CD4-positive, alpha-beta T cell treated with Interleukin-2 at 100 ng/mL for 4 hours (primary cell): ENCODE measurements around the gene INPP5F.
"Not testable (repeated sequence)": the region's sequence is repeated elsewhere in the genome, so short reads cannot be mapped to it uniquely, and the experiment has no call there.

Experiments
- DNase-seq: peaks from one replicate; pipeline ENCODE4 v3.0.0-alpha.2; 2020; ENCODE audit warnings: low spot score

INPP5F gene

GRCh38 chr10:119705434-119705831 lies 20.4 kb upstream of the INPP5F start:
- DNase-seq: no peak

GRCh38 chr10:119706521-119707278 lies 19.1 kb upstream of the INPP5F start:
- no peak for DNase-seq

- not testable (repeated sequence) for DNase-seq
Measured at GRCh38 chr10:119707331-119707730, 18.5 kb upstream of the INPP5F start.

- DNase-seq: not testable (repeated sequence)
Measured at GRCh38 chr10:119710935-119711334, 14.9 kb upstream of the INPP5F start.

- no peak for DNase-seq
Measured at GRCh38 chr10:119713744-119714483, 11.9 kb upstream of the INPP5F start.

GRCh38 chr10:119714484-119714816 lies 11.4 kb upstream of the INPP5F start:
- DNase-seq: no peak

- no peak for DNase-seq
Measured at GRCh38 chr10:119715628-119716505, 10.0 kb upstream of the INPP5F start.

GRCh38 chr10:119723161-119723560 lies 2.7 kb upstream of the INPP5F start:
- no peak for DNase-seq

GRCh38 chr10:119723624-119724023 lies 2.2 kb upstream of the INPP5F start:
- no peak for DNase-seq

- no peak for DNase-seq
Measured at GRCh38 chr10:119724593-119725516, 995 bp upstream of the INPP5F start.

GRCh38 chr10:119725517-119725827 lies 378 bp upstream of the INPP5F start:
- DNase-seq: no peak

GRCh38 chr10:119726676-119727261 lies 919 bp downstream of the INPP5F start:
- DNase-seq: no peak

GRCh38 chr10:119728172-119728800 lies 2.4 kb downstream of the INPP5F start:
- DNase-seq: no peak

- DNase-seq: no peak
Measured at GRCh38 chr10:119734396-119735332, 8.8 kb downstream of the INPP5F start.

- no peak for DNase-seq
Measured at GRCh38 chr10:119735451-119735850, 9.6 kb downstream of the INPP5F start.

GRCh38 chr10:119736220-119736619 lies 10.4 kb downstream of the INPP5F start:
- DNase-seq: no peak

GRCh38 chr10:119737039-119737663 lies 11.3 kb downstream of the INPP5F start:
- no peak for DNase-seq

- peak; percentile 32 for DNase-seq
Measured at GRCh38 chr10:119737823-119738222, 12.0 kb downstream of the INPP5F start.

GRCh38 chr10:119738962-119739361 lies 13.1 kb downstream of the INPP5F start:
- no peak for DNase-seq
